Right lobe of liver (tissue), 6 donors: ENCODE results near the gene PASK. TPM values are rescaled to one million over a fixed set of nuclear protein-coding genes. Genes with fewer than 3 reads are reported as not detected.

Experiments used
- ATAC-seq, 4 donors: fragments of 200-7000 bp; cut with Tn5 transposase; one replicate each; pipeline ENCODE4 v1.9.1; 2020; ENCODE audit warnings: mild to moderate bottlenecking in 4 of 4, moderate library complexity in 4 of 4
- DNase-seq, 3 donors: peaks; one replicate each; pipeline ENCODE4 v3.0.0-alpha.2; 2020
- H3K27ac ChIP-seq, 3 donors: fragments of 200-600 bp; one replicate each; pipeline ENCODE4 v1.8.0; 2022
- H3K27me3 ChIP-seq, 2 donors: fragments of 200-600 bp; one replicate each; pipeline ENCODE4 v1.8.0; 2022
- H3K36me3 ChIP-seq, 4 donors: fragments of 200-600 bp; sonication (generic) in 1 of 4; one replicate each; pipeline versions ENCODE4 v1.5.1 to v1.8.0; 2017 to 2022; ENCODE audit warnings: control low read depth in 1 of 4
- H3K4me1 ChIP-seq, 4 donors: fragments of 200-600 bp; sonication (generic) in 1 of 4; one replicate each; pipeline versions ENCODE4 v1.5.1 to v1.8.0; 2017 to 2022; ENCODE audit warnings: control low read depth in 1 of 4
- H3K4me3 ChIP-seq, 3 donors: fragments of 200-600 bp; one replicate each; pipeline ENCODE4 v1.8.0; 2022
- H3K9me3 ChIP-seq, 4 donors: fragments of 200-600 bp; sonication (generic) in 1 of 4; one replicate each; pipeline versions ENCODE4 v1.5.1 to v1.8.0; 2017 to 2022; ENCODE audit warnings: control low read depth in 1 of 4
- CTCF ChIP-seq, 4 donors: fragments of 200-600 bp in 3 of 4; fragments of 450-650 bp in 1 of 4; IDR thresholded peaks; one replicate each; pipeline versions ENCODE4 v1.5.1 to v1.8.0; 2016 to 2022; ENCODE audit warnings: antibody characterized with exemption in 4 of 4, mild to moderate bottlenecking in 2 of 4
- POLR2A ChIP-seq: fragments of 450-650 bp; IDR thresholded peaks from one replicate; pipeline ENCODE4 v1.6.1; 2017; ENCODE audit warnings: antibody characterized with exemption, mild to moderate bottlenecking
- WGBS: methylation state at CpG from one replicate; pipeline ENCODE4 v1.1.6; 2018; ENCODE audit warnings: low coverage, low lambda C conversion rate; ENCODE audit not compliant: insufficient coverage; ENCODE audit errors: missing lambda C conversion rate; 5-methylcytosine and 5-hydroxymethylcytosine counted together
- intact Hi-C, 2 donors: fragments of 100-400 bp; cut with DNase I; formaldehyde crosslinking; loops; one replicate each; pipeline versions ENCODE4 v1.11.2 to v1.14.1; 2022
- total RNA-seq, 6 experiments: library from RNA; depleted of rRNA in 2 of 6; stranded (reverse); fragments of >200 nt in 2 of 6; fragmentation: NEBNext Ultra II Directional in 3 of 6; extraction: Animal tissue kit (Norgen Biotek cat#: 25700) in 3 of 6; gene quantifications; one replicate each; pipeline versions ENCODE4 v1.1.0 to v1.2.4, GENCODE V29; 2016 to 2023
- donor health status: DM: no; HTN: yes; CAD: no.
- donor health status: DM: no; HTN: no; CAD: no.
- donor health status: DM: no; HTN: no; CAD: no.
- donor health status: DM: no; HTN: yes; CAD: no.
- donor health status: DM: no; HTN: yes; CAD: no.

Gene PASK
- total RNA-seq, 6 experiments from 2014 or later: 2.0 to 4.2 (median 3.4) TPM

GRCh38 chr2:241081643-241082340, 67.5 kb downstream of the PASK start:
- Histone ChIP-seq H3K27me3 (no peaks in the 10 kb centered on the region), H3K4me1 (peaks cover 0 to 22% (median 2%) of the 10 kb centered on the region in 4 donors), H3K4me3 (no peak overlapping the region), H3K36me3 (peaks cover 0 to 14% (median 3%) of the 10 kb centered on the region in 4 donors), H3K27ac (no peak overlapping the region), H3K9me3 (no peaks in the 10 kb centered on the region)
- peak in 2 of 4 donors; percentile 18 to 19 for ATAC-seq
- TF ChIP-seq CTCF (IDR thresholded peaks at IDR 0.05): no peak
- no peak for TF ChIP-seq POLR2A
- DNase-seq: no peak
- 90% methylated on average over 2 of the region's 28 CpGs for WGBS
- intact Hi-C loops: no loop called here

- intact Hi-C loops: no loop called here
- Histone ChIP-seq H3K4me3 (no peak overlapping the region), H3K27me3 (no peaks in the 10 kb centered on the region), H3K36me3 (peaks cover 0 to 9% (median 1%) of the 10 kb centered on the region in 4 donors), H3K27ac (no peak overlapping the region), H3K4me1 (peaks cover 0 to 22% (median 2%) of the 10 kb centered on the region in 4 donors), H3K9me3 (no peaks in the 10 kb centered on the region)
- ATAC-seq (peak; percentile 12 to 28 (median 22)), DNase-seq (no peak)
- WGBS: no CpG with 5 or more reads among the region's 9 CpGs
- TF ChIP-seq CTCF (IDR thresholded peaks at IDR 0.05) (no peak), POLR2A (no peak)
Measured at GRCh38 chr2:241081190-241081642, 68.1 kb downstream of the PASK start.

DNA sequence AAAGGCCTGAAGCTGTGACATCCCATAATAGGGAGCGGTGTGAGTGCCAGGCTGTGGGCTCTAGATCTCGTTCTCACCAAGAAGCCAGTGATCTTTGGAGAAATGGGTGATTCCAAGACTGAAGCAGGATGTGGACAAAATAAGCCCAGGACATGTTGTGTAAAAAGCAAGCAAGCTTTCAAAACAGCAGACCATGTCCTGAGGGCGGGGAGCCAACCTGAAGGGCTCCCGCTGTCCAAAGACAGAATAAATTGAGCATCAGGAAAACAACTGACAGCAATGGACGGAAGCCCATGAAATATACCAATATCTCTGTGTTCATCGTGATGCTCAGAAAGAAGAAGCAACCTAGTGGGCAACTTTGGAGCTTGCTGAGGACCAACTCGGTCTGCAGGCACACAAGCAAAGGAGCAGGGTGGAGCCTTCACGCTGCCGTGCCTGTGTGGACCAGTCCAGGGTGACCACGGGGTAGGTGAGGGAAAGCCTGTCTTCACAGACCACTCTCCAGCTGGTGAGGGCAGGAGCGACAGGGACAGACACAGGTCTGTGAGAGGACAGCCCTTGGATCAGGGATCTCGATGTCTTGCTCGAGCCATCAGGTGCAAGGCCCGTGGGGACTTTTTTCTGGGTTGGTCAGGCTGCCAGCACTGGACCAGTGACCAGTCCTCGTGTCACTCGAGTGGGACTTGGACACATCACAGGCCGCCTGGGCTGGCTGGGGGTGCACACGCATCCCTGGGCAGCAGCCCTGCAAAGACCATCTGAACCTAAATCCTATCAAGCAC, 68.7 kb downstream of the PASK start:
- no peak for TF ChIP-seq CTCF (IDR thresholded peaks at IDR 0.05)
- no peak for TF ChIP-seq POLR2A
- DNase-seq (no peak), ATAC-seq (peak; percentile 55 to 66 (median 60))
- Histone ChIP-seq H3K36me3 (peaks cover 0 to 9% (median 0%) of the 10 kb centered on the region in 4 donors), H3K4me1 (peaks cover 0 to 22% (median 2%) of the 10 kb centered on the region in 4 donors), H3K27ac (no peak overlapping the region), H3K9me3 (no peaks in the 10 kb centered on the region), H3K27me3 (no peaks in the 10 kb centered on the region), H3K4me3 (no peak overlapping the region)
- intact Hi-C loops: no loop called here
- 55% methylated on average over 6 of the region's 18 CpGs for WGBS

DNA sequence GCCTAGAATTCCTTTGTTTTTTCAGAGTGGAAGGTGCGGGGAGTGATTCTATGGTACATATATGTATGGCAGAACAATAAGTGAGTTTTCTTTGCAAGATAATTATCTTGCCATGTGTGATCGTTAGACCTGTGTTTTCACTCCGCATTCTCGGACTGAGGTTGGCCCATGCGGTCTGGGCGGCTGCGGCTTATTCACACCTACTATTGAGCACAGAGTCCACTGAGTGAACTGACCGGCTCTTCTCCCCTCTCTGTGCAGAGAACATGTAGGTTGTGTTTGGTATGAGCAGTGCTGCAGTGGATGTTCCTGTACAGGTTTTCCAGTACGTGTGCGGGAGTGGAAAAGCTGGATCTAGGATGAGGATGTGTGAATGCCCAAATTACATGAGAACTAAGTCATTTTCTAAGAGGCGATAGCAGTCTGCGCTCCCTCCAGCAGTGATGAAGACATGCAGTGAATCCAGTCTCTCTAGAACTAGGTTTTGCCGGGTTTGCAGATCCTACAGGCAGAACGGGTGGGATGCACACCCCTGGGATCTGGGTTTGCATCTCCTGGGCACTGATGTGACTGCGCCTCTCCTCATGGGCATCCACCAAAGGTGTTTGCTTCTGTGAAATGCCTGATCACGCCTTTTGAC, 74.3 kb downstream of the PASK start:
- intact Hi-C loops: no loop called here
- WGBS: 95% methylated on average over 8 of the region's 16 CpGs
- TF ChIP-seq POLR2A: no peak
- no peak for TF ChIP-seq CTCF (IDR thresholded peaks at IDR 0.05)
- DNase-seq (no peak), ATAC-seq (no peak)
- Histone ChIP-seq H3K4me3 (no peak overlapping the region), H3K27me3 (no peaks in the 10 kb centered on the region), H3K9me3 (no peaks in the 10 kb centered on the region), H3K36me3 (peaks cover 0 to 44% (median 2%) of the 10 kb centered on the region in 4 donors), H3K27ac (no peak overlapping the region), H3K4me1 (peaks cover 0 to 8% (median 2%) of the 10 kb centered on the region in 4 donors)
